Measurements from ENCODE around the gene CDC6.

DNA sequence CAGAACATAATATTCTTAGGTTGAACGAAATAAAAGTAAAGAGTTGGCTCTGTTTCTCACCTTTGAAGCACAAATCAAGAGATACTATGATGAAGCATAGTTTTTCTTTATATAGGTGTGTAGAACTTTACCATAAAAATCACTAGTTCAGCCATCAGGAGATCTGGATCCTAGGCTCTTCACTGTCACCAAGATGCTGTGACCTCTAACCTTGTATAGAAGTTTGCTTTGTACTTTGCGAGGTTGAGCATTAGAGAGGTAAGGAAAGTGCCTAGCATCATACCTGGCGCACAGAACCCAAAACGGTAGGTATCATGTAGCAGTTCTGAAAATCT lies 553 bp upstream of the CDC6 start:
- TF ChIP-seq, protein P1, sequence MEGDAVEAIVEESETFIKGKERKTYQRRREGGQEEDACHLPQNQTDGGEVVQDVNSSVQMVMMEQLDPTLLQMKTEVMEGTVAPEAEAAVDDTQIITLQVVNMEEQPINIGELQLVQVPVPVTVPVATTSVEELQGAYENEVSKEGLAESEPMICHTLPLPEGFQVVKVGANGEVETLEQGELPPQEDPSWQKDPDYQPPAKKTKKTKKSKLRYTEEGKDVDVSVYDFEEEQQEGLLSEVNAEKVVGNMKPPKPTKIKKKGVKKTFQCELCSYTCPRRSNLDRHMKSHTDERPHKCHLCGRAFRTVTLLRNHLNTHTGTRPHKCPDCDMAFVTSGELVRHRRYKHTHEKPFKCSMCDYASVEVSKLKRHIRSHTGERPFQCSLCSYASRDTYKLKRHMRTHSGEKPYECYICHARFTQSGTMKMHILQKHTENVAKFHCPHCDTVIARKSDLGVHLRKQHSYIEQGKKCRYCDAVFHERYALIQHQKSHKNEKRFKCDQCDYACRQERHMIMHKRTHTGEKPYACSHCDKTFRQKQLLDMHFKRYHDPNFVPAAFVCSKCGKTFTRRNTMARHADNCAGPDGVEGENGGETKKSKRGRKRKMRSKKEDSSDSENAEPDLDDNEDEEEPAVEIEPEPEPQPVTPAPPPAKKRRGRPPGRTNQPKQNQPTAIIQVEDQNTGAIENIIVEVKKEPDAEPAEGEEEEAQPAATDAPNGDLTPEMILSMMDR (IDR thresholded peaks at IDR 0.05; ENCODE audit: low read depth, low read length) = no peak
- TF ChIP-seq MAX (IDR thresholded peaks at IDR 0.05; ENCODE audit: low read depth, low read length) = no peak
- TF ChIP-seq POLR2A (IDR thresholded peaks at IDR 0.05; ENCODE audit: extremely low read depth, insufficient read length) = no peak

Measured in NB4 (cell line).